ENCODE measurements around the gene OR52A5. TPM values are rescaled to one million over a fixed set of nuclear protein-coding genes. Genes with fewer than 3 reads are reported as not detected.
A peak's percentile ranks its signal among the peaks of the same experiment; 100 is the strongest.

OR52A5 gene
- total RNA-seq, 1 experiment from 2014 or later, result 0.11 TPM

DNA sequence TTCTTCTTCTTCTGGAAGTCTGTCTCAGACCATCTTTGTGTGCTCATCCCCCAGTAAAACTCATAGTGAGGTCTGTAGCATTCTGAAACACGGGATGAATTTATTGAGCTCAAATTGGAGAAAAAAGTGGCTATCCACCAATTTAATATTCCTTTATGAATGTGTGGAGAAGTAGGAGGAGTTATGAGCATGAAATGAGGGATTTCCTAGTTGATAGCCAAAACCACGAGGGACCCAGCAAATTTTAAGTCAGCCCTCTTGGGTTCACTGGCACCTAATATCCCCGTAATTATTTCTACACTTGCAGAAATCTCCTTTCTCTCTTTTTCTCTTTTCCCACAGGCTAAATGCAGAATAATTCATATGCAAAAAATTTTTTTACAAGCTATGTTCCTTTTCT lies 16.5 kb upstream of the OR52A5 start, which contains the start of gene OR52A1:
OR52A1 (minus strand) TSS at position 101 of the 400 bp plus-strand sequence. CDS start 2,388 bp downstream, outside the sequence.
- ATAC-seq (no peak), DNase-seq (ENCODE audit: low spot score) (no peak)
- H3K9me3 Mint-ChIP-seq, result peaks cover 18% of the 10 kb centered on the region
- H3K4me1 Mint-ChIP-seq, result peaks cover 28% of the 10 kb centered on the region
- 0 out of 2 replicates have a peak within 1 kb of the TSS, but pooled peaks have one; percentile 17 for H3K27ac Mint-ChIP-seq
- ChIA-PET CTCF (no interaction called here), POLR2A (no interaction called here)
- H3K4me3 Mint-ChIP-seq, result no peak within 1 kb of the TSS
- no peak for TF ChIP-seq HMGA2 (CRISPR knock-in tag; IDR thresholded peaks at IDR 0.05)
- no peak for TF ChIP-seq ZSCAN18 (CRISPR knock-in tag; IDR thresholded peaks at IDR 0.05)
- no peak for TF ChIP-seq USF2 (CRISPR knock-in tag; IDR thresholded peaks at IDR 0.05)
- no peak for TF ChIP-seq ZMAT4 (CRISPR knock-in tag; IDR thresholded peaks at IDR 0.05)
- TF ChIP-seq, protein P1, sequence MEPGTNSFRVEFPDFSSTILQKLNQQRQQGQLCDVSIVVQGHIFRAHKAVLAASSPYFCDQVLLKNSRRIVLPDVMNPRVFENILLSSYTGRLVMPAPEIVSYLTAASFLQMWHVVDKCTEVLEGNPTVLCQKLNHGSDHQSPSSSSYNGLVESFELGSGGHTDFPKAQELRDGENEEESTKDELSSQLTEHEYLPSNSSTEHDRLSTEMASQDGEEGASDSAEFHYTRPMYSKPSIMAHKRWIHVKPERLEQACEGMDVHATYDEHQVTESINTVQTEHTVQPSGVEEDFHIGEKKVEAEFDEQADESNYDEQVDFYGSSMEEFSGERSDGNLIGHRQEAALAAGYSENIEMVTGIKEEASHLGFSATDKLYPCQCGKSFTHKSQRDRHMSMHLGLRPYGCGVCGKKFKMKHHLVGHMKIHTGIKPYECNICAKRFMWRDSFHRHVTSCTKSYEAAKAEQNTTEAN (CRISPR knock-in tag; IDR thresholded peaks at IDR 0.05), result no peak
- no peak for TF ChIP-seq TP53 (CRISPR knock-in tag; IDR thresholded peaks at IDR 0.05)
- TF ChIP-seq, protein P2, sequence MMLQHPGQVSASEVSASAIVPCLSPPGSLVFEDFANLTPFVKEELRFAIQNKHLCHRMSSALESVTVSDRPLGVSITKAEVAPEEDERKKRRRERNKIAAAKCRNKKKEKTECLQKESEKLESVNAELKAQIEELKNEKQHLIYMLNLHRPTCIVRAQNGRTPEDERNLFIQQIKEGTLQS (CRISPR knock-in tag; conservative IDR thresholded peaks at IDR 0.05), result no peak
- no peak for TF ChIP-seq FOXP1 (CRISPR knock-in tag; IDR thresholded peaks at IDR 0.05; ENCODE audit: borderline replicate concordance)
- TF ChIP-seq RELA (CRISPR knock-in tag; IDR thresholded peaks at IDR 0.05; ENCODE audit: borderline replicate concordance), result no peak
- TF ChIP-seq TEAD1 (CRISPR knock-in tag; IDR thresholded peaks at IDR 0.05), result no peak
- no peak for TF ChIP-seq ZNF232 (CRISPR knock-in tag; IDR thresholded peaks at IDR 0.05)
- TF ChIP-seq CBFB (CRISPR knock-in tag; IDR thresholded peaks at IDR 0.05; ENCODE audit: low read depth), result no peak
- no peak for TF ChIP-seq E2F4 (CRISPR knock-in tag; IDR thresholded peaks at IDR 0.05; ENCODE audit: borderline replicate concordance, low read depth)
- TF ChIP-seq ZNF138 (CRISPR knock-in tag; conservative IDR thresholded peaks at IDR 0.05), result no peak
- no peak for TF ChIP-seq GRHL2 (CRISPR knock-in tag; IDR thresholded peaks at IDR 0.05; ENCODE audit: insufficient replicate concordance, severe bottlenecking)
- TF ChIP-seq CDX4 (CRISPR knock-in tag; IDR thresholded peaks at IDR 0.05; ENCODE audit: borderline replicate concordance), result no peak
- no peak for TF ChIP-seq OVOL2 (CRISPR knock-in tag; IDR thresholded peaks at IDR 0.05; ENCODE audit: borderline replicate concordance)
- TF ChIP-seq SP1 (CRISPR knock-in tag; conservative IDR thresholded peaks at IDR 0.05), result no peak
- TF ChIP-seq ATF1 (CRISPR knock-in tag; IDR thresholded peaks at IDR 0.05), result no peak
- no peak for TF ChIP-seq E2F5 (CRISPR knock-in tag; IDR thresholded peaks at IDR 0.05)
- no peaks in the 10 kb centered on the region for H3K27me3 Mint-ChIP-seq (ENCODE audit: low read depth)
- peaks cover 19% of the 10 kb centered on the region for H3K36me3 Mint-ChIP-seq

All from WTC11 (cell line).